K562 (cell line): ENCODE measurements around the gene OPCML. TPM values are rescaled to one million over a fixed set of nuclear protein-coding genes. Genes with fewer than 3 reads are reported as not detected.

Experiments used
- ATAC-seq: fragments of 200-7000 bp; cut with Tn5 transposase; 3 replicates; pipeline ENCODE4 v1.9.1; 2020; ENCODE audit warnings: moderate library complexity
- BruUV-seq: library from RNA; stranded (reverse); fragments of 400-500 nt; replicated peaks from 2 replicates; lab custom pipeline; 2021; lab: Mats Ljungman, UMichigan
- CTCF ChIA-PET: fragments of 300-600 bp; formaldehyde crosslinking; extraction: SDS; loops from one replicate; lab custom pipeline; 2021; ENCODE audit warnings: low intra/inter-chr PET ratio; lab: Yijun Ruan, JAX
- POLR2A ChIA-PET: fragments of 300-600, 350-650 bp; sonication (Branson Sonifier 250); formaldehyde crosslinking; extraction: SDS; loops from one replicate; lab custom pipeline; 2021; ENCODE audit warnings: antibody characterized with exemption, inconsistent platforms; lab: Yijun Ruan, JAX
- DNase-seq, 4 experiments: peaks; one replicate each; pipeline versions ENCODE4 v3.0.0 to v3.0.0-alpha.2; 2011 to 2018; ENCODE audit warnings: low spot score in 3 of 4, mixed read lengths in 3 of 4; ENCODE audit errors: extremely low read depth in 1 of 4
- FAIRE-seq: peaks from 2 replicates; lab custom pipeline; 2011; peaks lifted over from hg19 to GRCh38; lab: Jason Lieb, UNC
- H2AFZ ChIP-seq: 2 replicates; pipeline ENCODE4 v1.6.0; 2011; ENCODE audit warnings: low read depth, low read length, control low read depth, inconsistent platforms
- H3K27ac ChIP-seq: fragments of 200-600 bp; 3 replicates; pipeline ENCODE4 v1.8.0; 2011; ENCODE audit warnings: low read depth, mild to moderate bottlenecking, control low read depth, inconsistent platforms, low read length, moderate library complexity, mixed read lengths; ENCODE audit errors: extremely low read depth
- H3K27me3 ChIP-seq, 2 experiments: fragments of 300-600 bp in 1 of 2; 2 replicates in 1 of 2; 3 replicates in 1 of 2; pipeline versions ENCODE4 v1.6.0 to v1.8.0; 2011; ENCODE audit warnings: inconsistent platforms in 2 of 2, low read length in 2 of 2, mild to moderate bottlenecking in 1 of 2, mixed read lengths in 1 of 2, moderate library complexity in 1 of 2; ENCODE audit not compliant: control insufficient read depth in 2 of 2, insufficient read depth in 2 of 2
- H3K36me3 ChIP-seq: fragments of 300-600 bp; 3 replicates; pipeline ENCODE4 v1.8.0; 2011; ENCODE audit warnings: mild to moderate bottlenecking, low read length, inconsistent platforms; ENCODE audit not compliant: control insufficient read depth, insufficient read depth
- H3K4me1 ChIP-seq, 2 experiments: fragments of 200-600 bp in 1 of 2; replicated peaks in 1 of 2; 2 replicates in 1 of 2; 3 replicates in 1 of 2; pipeline versions ENCODE4 v1.5.1 to v1.8.0; 2011; ENCODE audit warnings: inconsistent platforms in 2 of 2, low read length in 2 of 2, mild to moderate bottlenecking in 1 of 2, mixed read lengths in 1 of 2, moderate library complexity in 1 of 2; ENCODE audit not compliant: control insufficient read depth in 2 of 2, insufficient read depth in 2 of 2
- H3K4me2 ChIP-seq: 2 replicates; pipeline ENCODE4 v1.6.1; 2011; ENCODE audit warnings: low read length, control low read depth, inconsistent platforms, mixed read lengths; ENCODE audit not compliant: insufficient read depth
- H3K4me3 ChIP-seq: fragments of 200-600 bp; sonication (generic), shearing (Covaris generic); 2 replicates; pipeline ENCODE4 v1.5.1; 2016; ENCODE audit warnings: control low read depth, inconsistent platforms
- H3K79me2 ChIP-seq: fragments of 200-600 bp; 3 replicates; pipeline ENCODE4 v1.8.0; 2011; ENCODE audit warnings: low read length, inconsistent platforms; ENCODE audit not compliant: control insufficient read depth, insufficient read depth
- H3K9ac ChIP-seq, 2 experiments: 2 replicates each; pipeline versions ENCODE4 v1.6.0 to v1.6.1; 2011; ENCODE audit warnings: low read depth in 2 of 2, low read length in 2 of 2, control low read depth in 1 of 2, inconsistent platforms in 1 of 2, mild to moderate bottlenecking in 1 of 2, mixed read lengths in 1 of 2; ENCODE audit not compliant: insufficient read depth in 1 of 2
- H3K9me1 ChIP-seq: one replicate; pipeline ENCODE4 v1.6.0; 2011; ENCODE audit warnings: inconsistent platforms, mild to moderate bottlenecking, low read length, moderate library complexity; ENCODE audit not compliant: control insufficient read depth, insufficient read depth
- H3K9me3 ChIP-seq: replicated peaks from 2 replicates; pipeline ENCODE4 v1.5.1; 2011; ENCODE audit warnings: low read depth, low read length, inconsistent platforms; ENCODE audit not compliant: control insufficient read depth, insufficient read depth
- H4K20me1 ChIP-seq: replicated peaks from 2 replicates; pipeline ENCODE4 v1.6.1; 2011; ENCODE audit warnings: low read length, inconsistent platforms, mixed read lengths; ENCODE audit not compliant: control insufficient read depth, insufficient read depth
- CBX5 ChIP-seq: IDR thresholded peaks from 2 replicates; pipeline ENCODE4 v1.6.1; 2014; ENCODE audit warnings: low read depth, borderline replicate concordance
- FOXP1 ChIP-seq: sonication (generic); formaldehyde crosslinking; IDR thresholded peaks from 2 replicates; pipeline ENCODE4 v1.8.0; 2022; ENCODE audit warnings: mild to moderate bottlenecking, missing genetic modification reagents
- HMBOX1 ChIP-seq: sonication (generic); IDR thresholded peaks from 2 replicates; pipeline ENCODE4 v1.6.1; 2016
- IRF2 ChIP-seq: sonication (generic); formaldehyde crosslinking; IDR thresholded peaks from 2 replicates; pipeline ENCODE4 v1.8.1; 2022; ENCODE audit warnings: mild to moderate bottlenecking, missing genetic modification reagents
- MCM2 ChIP-seq: fragments of 450-650 bp; IDR thresholded peaks from 2 replicates; pipeline ENCODE4 v1.6.1; 2017; ENCODE audit warnings: low read depth, mild to moderate bottlenecking
- TCF3 ChIP-seq: sonication (generic); formaldehyde crosslinking; IDR thresholded peaks from 2 replicates; pipeline ENCODE4 v1.4.0; 2020; ENCODE audit warnings: mild to moderate bottlenecking, missing genetic modification reagents
- WGBS: fragments of 100-300 bp; shearing (Covaris generic); methylation state at CpG from one replicate; pipeline ENCODE4 v1.1.6; 2016; ENCODE audit warnings: low coverage, mixed read lengths; ENCODE audit not compliant: insufficient coverage; ENCODE audit errors: missing lambda C conversion rate; 5-methylcytosine and 5-hydroxymethylcytosine counted together
- in situ Hi-C: fragments of 300-500 bp; cut with MboI; formaldehyde crosslinking; loops from 4 replicates; pipeline ENCODE4 v1.15.0; 2018; ENCODE audit warnings: inconsistent platforms, mixed read lengths
- intact Hi-C: fragments of 100-400 bp; cut with micrococcal nuclease; formaldehyde crosslinking; loops from 2 replicates; pipeline ENCODE4 v1.14.2; 2022
- polyA plus RNA-seq, 8 experiments: library from polyadenylated mRNA; depleted of rRNA in 4 of 8; stranded (reverse) in 5 of 8; unstranded in 3 of 8; fragments of >200 nt; fragmentation: Nextera tagmentation in 2 of 8; fragmentation: Illumina TruSeq in 1 of 8; extraction: Ambion mirVana in 2 of 8; extraction: Trizol in 1 of 8; gene quantifications; 2 replicates each; pipeline versions ENCODE4 v1.2.1 to v1.2.3, GENCODE V29; 2011 to 2014; ENCODE audit warnings: inconsistent platforms in 1 of 8, missing spikeins in 1 of 8
- total RNA-seq, 7 experiments: library from RNA; depleted of rRNA in 6 of 7; stranded (reverse); fragments of >200 nt in 6 of 7; fragmentation: Illumina TruSeq in 2 of 7; extraction: Trizol in 2 of 7; gene quantifications; 2 replicates each; pipeline versions ENCODE4 v1.2.1 to v1.2.3, GENCODE V29; 2011 to 2021; ENCODE audit warnings: low replicate concordance in 1 of 7
- TF ChIP-seq, protein P1 (sequence below): fragments of 450-650 bp; IDR thresholded peaks from 2 replicates; pipeline ENCODE4 v1.6.1; 2018; ENCODE audit not compliant: partially characterized antibody
- TF ChIP-seq, protein P2 (sequence below), 2 experiments: IDR thresholded peaks; 2 replicates each; pipeline ENCODE4 v1.6.1; 2011; ENCODE audit warnings: borderline replicate concordance in 1 of 2, control low read depth in 1 of 2, low read depth in 1 of 2, low read length in 1 of 2, mild to moderate bottlenecking in 1 of 2, mixed read lengths in 1 of 2, moderate library complexity in 1 of 2; ENCODE audit not compliant: insufficient read depth in 1 of 2, insufficient read length in 1 of 2, poor library complexity in 1 of 2, severe bottlenecking in 1 of 2; ENCODE audit errors: extremely low read depth in 1 of 2

OPCML gene
- total and polyA plus RNA-seq, 9 of the 15 experiments (the other 6 are each of a cell fraction or from before 2014, with no cell fraction given): not detected

DNA sequence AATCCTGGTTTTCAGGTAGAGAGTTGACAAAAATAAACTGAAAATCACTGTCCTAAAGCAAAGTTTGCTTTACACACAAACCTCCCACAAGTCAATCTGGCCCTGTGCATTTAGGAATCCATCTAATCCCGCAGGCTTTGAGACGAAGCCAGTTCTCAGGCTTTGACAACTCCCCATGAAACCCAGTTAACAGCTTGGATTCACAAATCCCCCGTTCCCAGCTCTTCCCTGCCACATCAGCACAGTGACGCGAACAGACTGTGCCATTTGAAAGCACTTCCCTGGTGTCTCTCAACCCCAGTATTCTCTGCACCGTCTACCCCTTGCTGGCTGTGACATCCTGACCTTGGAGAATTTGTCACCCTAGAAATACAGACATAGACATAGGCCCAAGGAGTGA, 117.8 kb downstream of the OPCML start (continued):
- TF ChIP-seq, protein P1, sequence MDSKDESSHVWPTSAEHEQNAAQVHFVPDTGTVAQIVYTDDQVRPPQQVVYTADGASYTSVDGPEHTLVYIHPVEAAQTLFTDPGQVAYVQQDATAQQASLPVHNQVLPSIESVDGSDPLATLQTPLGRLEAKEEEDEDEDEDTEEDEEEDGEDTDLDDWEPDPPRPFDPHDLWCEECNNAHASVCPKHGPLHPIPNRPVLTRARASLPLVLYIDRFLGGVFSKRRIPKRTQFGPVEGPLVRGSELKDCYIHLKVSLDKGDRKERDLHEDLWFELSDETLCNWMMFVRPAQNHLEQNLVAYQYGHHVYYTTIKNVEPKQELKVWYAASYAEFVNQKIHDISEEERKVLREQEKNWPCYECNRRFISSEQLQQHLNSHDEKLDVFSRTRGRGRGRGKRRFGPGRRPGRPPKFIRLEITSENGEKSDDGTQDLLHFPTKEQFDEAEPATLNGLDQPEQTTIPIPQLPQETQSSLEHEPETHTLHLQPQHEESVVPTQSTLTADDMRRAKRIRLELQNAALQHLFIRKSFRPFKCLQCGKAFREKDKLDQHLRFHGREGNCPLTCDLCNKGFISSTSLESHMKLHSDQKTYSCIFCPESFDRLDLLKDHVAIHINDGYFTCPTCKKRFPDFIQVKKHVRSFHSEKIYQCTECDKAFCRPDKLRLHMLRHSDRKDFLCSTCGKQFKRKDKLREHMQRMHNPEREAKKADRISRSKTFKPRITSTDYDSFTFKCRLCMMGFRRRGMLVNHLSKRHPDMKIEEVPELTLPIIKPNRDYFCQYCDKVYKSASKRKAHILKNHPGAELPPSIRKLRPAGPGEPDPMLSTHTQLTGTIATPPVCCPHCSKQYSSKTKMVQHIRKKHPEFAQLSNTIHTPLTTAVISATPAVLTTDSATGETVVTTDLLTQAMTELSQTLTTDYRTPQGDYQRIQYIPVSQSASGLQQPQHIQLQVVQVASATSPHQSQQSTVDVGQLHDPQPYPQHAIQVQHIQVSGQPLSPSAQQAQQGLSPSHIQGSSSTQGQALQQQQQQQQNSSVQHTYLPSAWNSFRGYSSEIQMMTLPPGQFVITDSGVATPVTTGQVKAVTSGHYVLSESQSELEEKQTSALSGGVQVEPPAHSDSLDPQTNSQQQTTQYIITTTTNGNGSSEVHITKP: no peak
- no peak for TF ChIP-seq HMBOX1

DNA sequence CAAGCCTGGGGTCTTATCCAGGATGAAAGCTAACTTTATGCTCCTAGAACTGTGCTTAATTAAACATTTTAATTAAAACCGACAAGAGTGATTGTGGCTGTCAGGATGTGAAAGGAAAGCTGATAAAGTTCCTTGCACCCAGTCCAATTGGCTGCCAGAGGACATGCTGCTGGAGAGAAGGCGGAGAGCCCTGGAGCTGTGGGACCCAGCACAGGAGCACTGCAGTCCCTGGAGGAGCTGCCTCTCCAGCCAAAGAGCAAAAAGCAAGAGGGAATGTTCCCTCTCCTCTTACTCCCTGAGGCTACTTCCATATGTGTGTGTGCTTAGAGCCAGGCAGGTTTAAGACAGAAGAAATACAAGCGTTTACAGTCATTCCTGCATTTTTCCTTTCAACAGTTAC, 118.6 kb downstream of the OPCML start:
- in situ Hi-C loops: no loop called here
- 7% methylated on average over 2 of the region's 3 CpGs for WGBS
- Histone ChIP-seq H3K9me1 (no peaks in the 10 kb centered on the region), H3K9me3 (no peaks in the 10 kb centered on the region; the same call in 1 of the 2 replicates), H2AFZ (no peak overlapping the region), H3K27me3 (no peaks in the 10 kb centered on the region), H3K9ac (no peak overlapping the region), H3K4me2 (no peak overlapping the region), H3K4me3 (no peak overlapping the region), H3K4me1 (no peaks in the 10 kb centered on the region), H4K20me1 (no peaks in the 10 kb centered on the region), H3K27ac (no peak overlapping the region), H3K36me3 (no peaks in the 10 kb centered on the region), H3K79me2 (no peaks in the 10 kb centered on the region)
- no peak for TF ChIP-seq TCF3
- no peak for TF ChIP-seq FOXP1
- TF ChIP-seq IRF2 (CRISPR knock-in tag): no peak
- TF ChIP-seq, protein P2, sequence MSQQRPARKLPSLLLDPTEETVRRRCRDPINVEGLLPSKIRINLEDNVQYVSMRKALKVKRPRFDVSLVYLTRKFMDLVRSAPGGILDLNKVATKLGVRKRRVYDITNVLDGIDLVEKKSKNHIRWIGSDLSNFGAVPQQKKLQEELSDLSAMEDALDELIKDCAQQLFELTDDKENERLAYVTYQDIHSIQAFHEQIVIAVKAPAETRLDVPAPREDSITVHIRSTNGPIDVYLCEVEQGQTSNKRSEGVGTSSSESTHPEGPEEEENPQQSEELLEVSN (IDR thresholded peaks at IDR 0.05; ENCODE audit: borderline replicate concordance in 1 of 2, extremely low read depth in 1 of 2, insufficient read depth in 1 of 2, insufficient read length in 1 of 2, low read depth in 1 of 2, low read length in 1 of 2, poor library complexity in 1 of 2, severe bottlenecking in 1 of 2): no peak
- no peak for TF ChIP-seq MCM2
- no peak for TF ChIP-seq CBX5
- intact Hi-C loops: no loop called here
- FAIRE-seq: no peak
- no TSS peak for BruUV-seq
- no peak for ATAC-seq
- DNase-seq: no peak
- CTCF ChIA-PET: no interaction called here
- POLR2A ChIA-PET: no interaction called here
